HL-60 (cell line): Measurements from ENCODE around the gene ENTPD1.

Source experiments
- GABPA ChIP-seq: IDR thresholded peaks from 2 replicates; pipeline ENCODE4 v1.6.1; 2012; ENCODE audit warnings: low read depth
- POLR2AphosphoS5 ChIP-seq: IDR thresholded peaks from 2 replicates; pipeline ENCODE4 v1.6.1; 2012; ENCODE audit warnings: low read depth
- REST ChIP-seq: IDR thresholded peaks from 2 replicates; pipeline ENCODE4 v1.6.1; 2012; ENCODE audit warnings: low read depth; ENCODE audit not compliant: insufficient replicate concordance
- SPI1 ChIP-seq: IDR thresholded peaks from 2 replicates; pipeline ENCODE4 v1.6.1; 2012; ENCODE audit warnings: low read depth, mild to moderate bottlenecking, borderline replicate concordance
- TF ChIP-seq, protein P1 (sequence below): IDR thresholded peaks from one replicate; pipeline ENCODE4 v1.5.1; 2011; ENCODE audit warnings: low read length, control low read depth, inconsistent platforms; ENCODE audit not compliant: insufficient read depth

GRCh38 chr10:95906677-95907455 lies 150.9 kb downstream of the ENTPD1 start:
- TF ChIP-seq, protein P1, sequence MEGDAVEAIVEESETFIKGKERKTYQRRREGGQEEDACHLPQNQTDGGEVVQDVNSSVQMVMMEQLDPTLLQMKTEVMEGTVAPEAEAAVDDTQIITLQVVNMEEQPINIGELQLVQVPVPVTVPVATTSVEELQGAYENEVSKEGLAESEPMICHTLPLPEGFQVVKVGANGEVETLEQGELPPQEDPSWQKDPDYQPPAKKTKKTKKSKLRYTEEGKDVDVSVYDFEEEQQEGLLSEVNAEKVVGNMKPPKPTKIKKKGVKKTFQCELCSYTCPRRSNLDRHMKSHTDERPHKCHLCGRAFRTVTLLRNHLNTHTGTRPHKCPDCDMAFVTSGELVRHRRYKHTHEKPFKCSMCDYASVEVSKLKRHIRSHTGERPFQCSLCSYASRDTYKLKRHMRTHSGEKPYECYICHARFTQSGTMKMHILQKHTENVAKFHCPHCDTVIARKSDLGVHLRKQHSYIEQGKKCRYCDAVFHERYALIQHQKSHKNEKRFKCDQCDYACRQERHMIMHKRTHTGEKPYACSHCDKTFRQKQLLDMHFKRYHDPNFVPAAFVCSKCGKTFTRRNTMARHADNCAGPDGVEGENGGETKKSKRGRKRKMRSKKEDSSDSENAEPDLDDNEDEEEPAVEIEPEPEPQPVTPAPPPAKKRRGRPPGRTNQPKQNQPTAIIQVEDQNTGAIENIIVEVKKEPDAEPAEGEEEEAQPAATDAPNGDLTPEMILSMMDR, result peak; percentile 8
- TF ChIP-seq POLR2AphosphoS5 (no peak), REST (no peak), GABPA (no peak), SPI1 (no peak)
